22Rv1 (cell line): ENCODE measurements around the gene TOLLIP.

Experiments used
- H3K27ac ChIP-seq: fragments of 450-650 bp; 2 replicates; pipeline ENCODE4 v1.5.1; 2017
- ZFX ChIP-seq: fragments of 450-650 bp; IDR thresholded peaks from 2 replicates; pipeline ENCODE4 v1.6.1; 2017; ENCODE audit warnings: antibody characterized with exemption, borderline replicate concordance
- TF ChIP-seq, protein P1 (sequence below): fragments of 450-650 bp; IDR thresholded peaks from 2 replicates; pipeline ENCODE4 v1.5.1; 2017; ENCODE audit warnings: mild to moderate bottlenecking

The TOLLIP gene

DNA sequence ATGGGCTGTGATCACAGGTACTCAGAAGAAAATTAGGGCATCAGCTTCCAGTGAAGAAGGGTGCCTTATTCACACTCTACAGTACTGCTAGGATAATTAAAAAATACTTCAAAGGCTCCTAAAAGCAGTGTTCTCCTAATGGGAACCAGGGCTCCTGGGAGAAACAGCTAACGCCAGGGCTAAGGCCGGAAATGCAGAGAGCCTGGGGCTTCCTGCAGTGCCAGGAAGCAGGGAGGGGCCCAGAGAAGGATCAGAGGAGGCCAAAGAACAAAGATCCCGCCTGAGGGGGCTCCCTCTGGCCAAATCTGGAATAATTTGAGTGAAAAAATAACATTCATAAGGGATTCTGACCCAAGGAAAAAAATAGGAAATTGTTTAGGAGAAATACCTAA is 27.5 kb downstream of the TOLLIP start:
- no peak overlapping the region for H3K27ac ChIP-seq
- TF ChIP-seq, protein P1, sequence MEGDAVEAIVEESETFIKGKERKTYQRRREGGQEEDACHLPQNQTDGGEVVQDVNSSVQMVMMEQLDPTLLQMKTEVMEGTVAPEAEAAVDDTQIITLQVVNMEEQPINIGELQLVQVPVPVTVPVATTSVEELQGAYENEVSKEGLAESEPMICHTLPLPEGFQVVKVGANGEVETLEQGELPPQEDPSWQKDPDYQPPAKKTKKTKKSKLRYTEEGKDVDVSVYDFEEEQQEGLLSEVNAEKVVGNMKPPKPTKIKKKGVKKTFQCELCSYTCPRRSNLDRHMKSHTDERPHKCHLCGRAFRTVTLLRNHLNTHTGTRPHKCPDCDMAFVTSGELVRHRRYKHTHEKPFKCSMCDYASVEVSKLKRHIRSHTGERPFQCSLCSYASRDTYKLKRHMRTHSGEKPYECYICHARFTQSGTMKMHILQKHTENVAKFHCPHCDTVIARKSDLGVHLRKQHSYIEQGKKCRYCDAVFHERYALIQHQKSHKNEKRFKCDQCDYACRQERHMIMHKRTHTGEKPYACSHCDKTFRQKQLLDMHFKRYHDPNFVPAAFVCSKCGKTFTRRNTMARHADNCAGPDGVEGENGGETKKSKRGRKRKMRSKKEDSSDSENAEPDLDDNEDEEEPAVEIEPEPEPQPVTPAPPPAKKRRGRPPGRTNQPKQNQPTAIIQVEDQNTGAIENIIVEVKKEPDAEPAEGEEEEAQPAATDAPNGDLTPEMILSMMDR: no peak
- no peak for TF ChIP-seq ZFX

- TF ChIP-seq ZFX: no peak
- TF ChIP-seq, protein P1: no peak
- H3K27ac ChIP-seq: no peak overlapping the region
Measured at GRCh38 chr11:1281326-1281973, 28.0 kb downstream of the TOLLIP start.

DNA sequence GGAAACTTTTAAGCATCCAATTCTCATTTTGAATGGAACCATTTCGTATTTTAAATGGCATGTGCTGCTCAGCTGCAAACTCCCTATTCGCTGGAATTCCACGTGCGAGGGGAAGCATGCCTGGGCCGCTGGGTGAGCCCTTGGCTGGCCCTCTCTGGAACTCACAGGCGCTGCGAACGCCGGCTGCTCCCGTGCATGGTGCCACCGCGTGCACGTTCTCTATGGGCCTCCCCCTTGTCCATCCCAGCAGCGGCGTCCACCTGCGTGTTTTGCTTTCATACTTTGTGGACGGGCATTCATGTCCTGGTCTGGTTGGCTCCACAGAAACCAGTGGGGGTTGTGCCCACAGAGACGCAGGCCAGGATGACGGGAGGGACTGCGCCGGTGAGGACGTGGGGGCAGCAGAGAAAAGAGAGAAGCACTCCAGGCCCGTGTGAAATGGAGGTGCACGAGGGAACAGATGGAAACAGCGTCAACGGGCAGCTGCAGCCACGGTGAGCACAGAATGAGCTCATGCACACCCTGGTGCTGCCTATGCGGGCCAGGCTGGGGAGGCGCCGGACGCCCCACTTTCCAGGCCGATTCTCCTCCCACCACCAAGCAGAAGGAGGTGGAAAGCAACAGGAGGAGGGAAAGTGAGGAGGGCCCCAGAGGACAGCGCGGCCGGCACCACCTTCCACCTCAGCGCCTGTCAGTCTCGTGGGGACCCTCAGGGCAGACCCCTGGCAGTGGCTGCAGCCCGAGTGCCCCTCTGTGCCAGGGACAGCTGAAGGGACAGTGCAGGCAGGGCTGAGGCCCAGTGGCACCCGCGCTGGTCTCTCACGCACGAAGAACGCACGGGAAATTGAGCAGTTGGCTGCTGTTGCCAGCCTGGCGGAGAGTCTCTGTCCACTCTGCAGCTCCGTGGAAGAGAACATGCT is 29.1 kb downstream of the TOLLIP start:
- TF ChIP-seq ZFX: no peak
- TF ChIP-seq, protein P1: no peak
- H3K27ac ChIP-seq: no peak overlapping the region

DNA sequence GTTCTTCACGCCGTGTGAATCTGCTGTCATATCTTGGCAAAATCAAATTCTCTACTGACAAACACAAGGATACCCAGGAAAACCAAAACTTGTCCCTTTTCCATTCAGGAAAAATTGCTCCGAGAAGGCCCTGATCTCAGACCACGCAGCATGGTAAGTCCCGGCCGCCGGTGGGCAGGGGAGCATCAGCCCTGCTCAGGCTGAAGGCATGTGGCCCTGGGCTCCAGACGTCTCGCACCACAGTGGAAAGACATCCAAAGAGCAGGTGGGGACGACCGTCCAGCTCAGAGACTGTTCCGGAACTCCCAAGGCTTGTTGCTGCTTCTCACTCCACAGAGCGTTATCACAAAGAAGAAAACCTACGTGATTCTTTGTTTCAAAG is 29.8 kb downstream of the TOLLIP start:
- TF ChIP-seq, protein P1: no peak
- no peak for TF ChIP-seq ZFX
- H3K27ac ChIP-seq: no peak overlapping the region

GRCh38 chr11:1278766-1279673 is 30.4 kb downstream of the TOLLIP start:
- H3K27ac ChIP-seq: no peak overlapping the region
- TF ChIP-seq, protein P1: no peak
- TF ChIP-seq ZFX: no peak

DNA sequence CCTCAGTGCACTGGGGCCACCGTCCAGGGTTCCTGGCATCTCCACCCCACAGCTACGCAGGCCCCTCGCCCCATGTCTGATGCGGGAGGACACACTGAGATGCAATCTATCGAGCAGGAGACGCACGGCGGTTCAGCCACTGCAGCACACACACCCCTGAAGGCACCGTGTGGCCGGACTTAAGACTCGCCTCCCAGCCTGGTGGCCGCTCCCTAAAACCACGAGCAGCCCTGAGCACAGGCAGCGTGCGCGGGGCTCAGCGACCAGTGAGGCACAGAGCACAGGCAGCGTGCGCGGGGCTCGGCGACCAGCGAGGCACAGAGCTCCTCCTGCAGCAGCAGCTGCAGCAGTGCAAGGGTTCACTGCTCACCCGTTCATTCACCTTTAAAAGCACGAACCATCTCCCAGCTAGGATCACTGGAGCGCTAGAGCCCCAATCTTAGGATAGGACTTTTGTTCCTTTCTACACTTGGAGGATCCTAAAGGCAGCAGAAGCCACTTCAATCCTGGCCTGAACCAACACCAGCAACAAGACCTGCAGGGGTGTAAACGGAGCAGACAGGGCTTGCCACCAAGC is 31.4 kb downstream of the TOLLIP start:
- TF ChIP-seq ZFX: no peak
- TF ChIP-seq, protein P1: no peak
- H3K27ac ChIP-seq: no peak overlapping the region
